Breast epithelium (tissue), 4 donors: ENCODE data around the gene FAM222A. TPM values are rescaled to one million over a fixed set of nuclear protein-coding genes. Genes with fewer than 3 reads are reported as not detected.

Experiments used
- DNase-seq, 2 donors: peaks; one replicate each; pipeline ENCODE4 v3.0.0-alpha.2; 2019; ENCODE audit warnings: low spot score in 2 of 2
- H3K27ac ChIP-seq, 2 donors: fragments of 200-600 bp; sonication (generic) in 1 of 2; one replicate each; pipeline ENCODE4 v1.5.1; 2016 to 2019; ENCODE audit warnings: mild to moderate bottlenecking in 1 of 2
- H3K27me3 ChIP-seq, 2 donors: fragments of 200-600 bp; sonication (generic) in 1 of 2; one replicate each; pipeline versions ENCODE4 v1.5.1 to v1.6.0; 2017 to 2019; ENCODE audit warnings: control low read depth in 1 of 2, mild to moderate bottlenecking in 1 of 2
- H3K36me3 ChIP-seq: fragments of 200-600 bp; one replicate; pipeline ENCODE4 v1.5.1; 2019
- H3K4me1 ChIP-seq, 2 donors: fragments of 200-600 bp; sonication (generic); one replicate each; pipeline ENCODE4 v1.5.1; 2016 to 2019; ENCODE audit warnings: control low read depth in 1 of 2
- H3K4me3 ChIP-seq, 3 donors: fragments of 200-600 bp; sonication (generic); 1 replicate in 2 of 3; 2 replicates in 1 of 3; pipeline ENCODE4 v1.5.1; 2016 to 2019; ENCODE audit warnings: mild to moderate bottlenecking in 3 of 3, moderate library complexity in 2 of 3
- H3K9me3 ChIP-seq, 2 donors: fragments of 200-600 bp; sonication (generic) in 1 of 2; one replicate each; pipeline ENCODE4 v1.5.1; 2016 to 2019; ENCODE audit warnings: control low read depth in 1 of 2
- CTCF ChIP-seq, 3 donors: fragments of 450-650 bp; IDR thresholded peaks; one replicate each; pipeline ENCODE4 v1.5.1; 2016 to 2017; ENCODE audit warnings: antibody characterized with exemption in 3 of 3, mild to moderate bottlenecking in 3 of 3, moderate library complexity in 3 of 3
- POLR2A ChIP-seq: fragments of 450-650 bp; IDR thresholded peaks from one replicate; pipeline ENCODE4 v1.6.1; 2016; ENCODE audit warnings: antibody characterized with exemption, mild to moderate bottlenecking, moderate library complexity
- POLR2AphosphoS5 ChIP-seq, 3 donors: sonication (generic); formaldehyde crosslinking; IDR thresholded peaks; one replicate each; pipeline ENCODE4 v1.6.1; 2017; ENCODE audit warnings: antibody characterized with exemption in 3 of 3
- intact Hi-C: fragments of 100-400 bp; cut with DNase I; formaldehyde crosslinking; loops from one replicate; pipeline ENCODE4 v1.15.1; 2023; ENCODE audit warnings: low total_unique reads
- total RNA-seq, 3 donors: library from RNA; depleted of rRNA; stranded (reverse); fragments of >200 nt; gene quantifications; one replicate each; pipeline ENCODE4 v1.1.0, GENCODE V29; 2016

Gene FAM222A
- total RNA-seq, 3 donors from 2014 or later: 0.32 to 7.3 (median 1.3) TPM

DNA sequence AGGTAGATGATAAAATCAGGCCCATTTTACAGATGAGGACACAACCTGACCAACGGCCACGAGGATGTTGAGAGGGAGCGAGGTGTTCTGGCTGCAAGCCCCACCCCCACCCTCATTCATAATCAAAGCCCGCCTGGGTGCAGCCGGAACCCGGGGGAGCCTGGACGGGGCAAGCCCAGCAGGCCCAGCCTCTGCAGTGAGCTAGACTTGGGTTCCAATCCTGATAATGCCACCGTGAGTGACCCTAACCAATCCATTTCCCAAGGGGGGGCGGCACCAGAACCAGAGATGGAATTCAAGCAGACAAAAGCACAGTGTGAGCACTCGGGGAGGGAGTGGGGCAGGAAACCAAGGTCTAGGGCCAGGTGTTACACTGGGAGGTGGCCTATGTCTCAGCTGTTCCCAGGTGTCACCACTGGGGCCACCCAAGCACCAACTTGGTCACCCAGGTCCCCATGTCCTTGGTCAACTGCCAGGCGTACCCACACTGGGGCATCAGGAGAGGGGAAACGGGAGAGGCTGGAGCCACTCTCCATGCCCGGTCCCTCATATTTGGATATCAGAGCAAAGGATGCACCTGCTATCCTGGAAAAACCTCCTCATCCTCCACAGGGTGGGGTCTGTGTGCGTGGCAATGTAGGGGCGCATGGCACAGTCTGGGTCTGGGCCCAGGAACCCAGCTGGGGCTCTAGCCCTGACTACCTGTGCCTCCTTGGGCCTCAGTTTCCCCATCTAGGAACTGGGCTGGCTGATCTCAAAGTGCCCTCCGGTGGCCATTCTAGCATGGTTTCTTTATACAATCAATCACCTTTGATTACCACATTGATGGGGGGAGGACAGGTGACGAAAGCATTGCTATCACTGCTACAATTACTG, 58.4 kb downstream of the FAM222A start:
- no peaks in the 10 kb centered on the region for H3K27me3 ChIP-seq
- DNase-seq: no peak
- H3K4me1 ChIP-seq: no peaks in the 10 kb centered on the region
- TF ChIP-seq POLR2A: no peak
- no peak for TF ChIP-seq CTCF (IDR thresholded peaks at IDR 0.05)
- TF ChIP-seq POLR2AphosphoS5 (IDR thresholded peaks at IDR 0.05): no peak
- H3K9me3 ChIP-seq: no peaks in the 10 kb centered on the region
- H3K4me3 ChIP-seq: no peak overlapping the region
- intact Hi-C loops: no loop called here
- no peaks in the 10 kb centered on the region for H3K36me3 ChIP-seq
- no peak overlapping the region for H3K27ac ChIP-seq

- no peaks in the 10 kb centered on the region for H3K4me1 ChIP-seq
- no peak overlapping the region for H3K27ac ChIP-seq
- H3K36me3 ChIP-seq: no peaks in the 10 kb centered on the region
- no peaks in the 10 kb centered on the region for H3K9me3 ChIP-seq
- DNase-seq: no peak
- no peak for TF ChIP-seq POLR2A
- no peak for TF ChIP-seq POLR2AphosphoS5 (IDR thresholded peaks at IDR 0.05)
- TF ChIP-seq CTCF (IDR thresholded peaks at IDR 0.05): no peak
- intact Hi-C loops: no loop called here
- H3K27me3 ChIP-seq: no peaks in the 10 kb centered on the region
- H3K4me3 ChIP-seq: peak overlapping the region in 1 of 3 donors; percentile 37
These were observed 59.1 kb downstream of the FAM222A start for GRCh38 chr12:109772622-109773321.

GRCh38 chr12:109773384-109774011, 59.9 kb downstream of the FAM222A start:
- H3K9me3 ChIP-seq: no peaks in the 10 kb centered on the region
- no peak overlapping the region for H3K27ac ChIP-seq
- no peaks in the 10 kb centered on the region for H3K4me1 ChIP-seq
- peak overlapping the region in 2 of 3 donors; percentile 15 to 37 for H3K4me3 ChIP-seq
- DNase-seq: peak in 1 of 2 donors; percentile 45
- no peaks in the 10 kb centered on the region for H3K27me3 ChIP-seq
- H3K36me3 ChIP-seq: no peaks in the 10 kb centered on the region
- intact Hi-C loops: no loop called here
- no peak for TF ChIP-seq POLR2AphosphoS5 (IDR thresholded peaks at IDR 0.05)
- TF ChIP-seq POLR2A: no peak
- no peak for TF ChIP-seq CTCF (IDR thresholded peaks at IDR 0.05)

DNA sequence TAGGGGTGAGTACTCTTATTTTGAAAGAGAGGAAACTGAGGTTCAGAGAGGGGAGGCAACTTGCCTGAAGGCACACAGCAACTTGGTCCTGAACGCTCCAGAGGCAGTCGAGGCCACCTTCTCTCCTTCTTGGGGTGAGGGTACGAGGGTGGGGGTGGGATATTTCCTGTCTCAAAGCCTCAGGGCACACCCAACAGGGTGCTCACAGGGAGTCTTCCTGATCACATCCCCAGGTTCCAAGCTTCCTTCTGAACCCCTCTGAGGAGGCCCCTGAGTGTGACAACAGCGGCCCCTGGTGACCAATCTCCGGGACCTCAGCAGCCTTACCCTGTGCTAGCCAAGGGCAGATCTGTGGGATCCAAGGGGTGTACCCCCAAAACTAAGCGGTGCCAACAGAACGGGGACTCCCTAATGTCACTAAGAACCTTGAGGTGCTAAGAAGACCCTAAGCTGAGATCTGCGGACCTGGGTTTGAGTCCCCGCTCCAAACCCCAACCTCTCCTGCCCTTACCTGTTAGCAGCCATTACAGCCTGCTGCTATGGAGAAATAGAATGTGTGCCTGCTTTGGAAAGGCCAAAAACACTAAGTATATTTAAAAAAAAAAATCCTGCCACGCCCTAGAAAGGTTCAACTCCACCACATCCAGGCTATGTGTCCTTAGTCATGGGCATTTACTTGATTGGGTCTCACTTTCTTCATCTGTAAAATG, 61.7 kb downstream of the FAM222A start:
- TF ChIP-seq POLR2AphosphoS5 (IDR thresholded peaks at IDR 0.05) (no peak), CTCF (IDR thresholded peaks at IDR 0.05) (peak; percentile 43 to 86 (median 77))
- H3K27me3 ChIP-seq: no peaks in the 10 kb centered on the region
- H3K9me3 ChIP-seq: peaks cover 0 to 10% of the 10 kb centered on the region in 2 donors
- no peaks in the 10 kb centered on the region for H3K36me3 ChIP-seq
- peak; percentile 58 to 79 for DNase-seq
- H3K4me3 ChIP-seq: no peak overlapping the region
- no peaks in the 10 kb centered on the region for H3K4me1 ChIP-seq
- intact Hi-C loops: loop anchor here (5.0 kb wide), 2 partner anchors 178 to 263 kb away; no protein-coding TSS in a partner anchor
- no peak overlapping the region for H3K27ac ChIP-seq
